Kidney (tissue), 14 donors: ENCODE results near the gene AMMECR1. TPM values are rescaled to one million over a fixed set of nuclear protein-coding genes. Genes with fewer than 3 reads are reported as not detected.

Experiments used
- DNase-seq, 5 donors: peaks; one replicate each; pipeline ENCODE4 v3.0.0-alpha.2; 2013 to 2020
- FAIRE-seq: peaks from 2 replicates; lab custom pipeline; 2012; peaks lifted over from hg19 to GRCh38; lab: Jason Lieb, UNC
- H3K27ac ChIP-seq, 2 donors: one replicate each; pipeline ENCODE4 v1.7.0; 2013; ENCODE audit warnings: low read depth in 2 of 2, low read length in 2 of 2, inconsistent platforms in 1 of 2
- H3K27me3 ChIP-seq: one replicate; pipeline ENCODE4 v1.7.1; 2013; ENCODE audit warnings: low read length, inconsistent platforms; ENCODE audit not compliant: control insufficient read depth, insufficient read depth
- H3K36me3 ChIP-seq, 3 donors: one replicate each; pipeline versions ENCODE4 v1.7.0 to v1.7.1; 2013; ENCODE audit warnings: low read length in 3 of 3, control low read depth in 1 of 3, inconsistent platforms in 1 of 3; ENCODE audit not compliant: insufficient read depth in 3 of 3, control insufficient read depth in 2 of 3
- H3K4me1 ChIP-seq, 3 donors: one replicate each; pipeline versions ENCODE4 v1.7.0 to v1.7.1; 2013; ENCODE audit warnings: low read length in 3 of 3, inconsistent platforms in 1 of 3, low read depth in 1 of 3; ENCODE audit not compliant: control insufficient read depth in 2 of 3, insufficient read depth in 2 of 3
- H3K4me3 ChIP-seq, 3 donors: one replicate each; pipeline versions ENCODE4 v1.7.0 to v1.8.1; 2013; ENCODE audit warnings: low read length in 3 of 3, control low read depth in 1 of 3, inconsistent platforms in 1 of 3
- H3K9ac ChIP-seq, 3 donors: one replicate each; pipeline versions ENCODE4 v1.7.0 to v1.7.1; 2013; ENCODE audit warnings: low read length in 3 of 3, control low read depth in 1 of 3, inconsistent platforms in 1 of 3
- H3K9me3 ChIP-seq, 3 donors: one replicate each; pipeline versions ENCODE4 v1.7.0 to v1.7.1; 2013; ENCODE audit warnings: low read length in 3 of 3, control low read depth in 1 of 3, inconsistent platforms in 1 of 3; ENCODE audit not compliant: control insufficient read depth in 2 of 3, insufficient read depth in 1 of 3
- intact Hi-C: fragments of 100-400 bp; cut with DNase I; formaldehyde crosslinking; loops from one replicate; pipeline ENCODE4 v1.11.1; 2022
- polyA plus RNA-seq: library from polyadenylated mRNA; stranded (reverse); fragments of 350-450 nt; fragmentation: Illumina TruSeq; extraction: RNeasy Lipid Tissue Mini Kit (QIAGEN cat#74804); gene quantifications from one replicate; pipeline ENCODE4 v1.2.3, GENCODE V29; 2014; ENCODE audit warnings: low read depth, low replicate concordance; ENCODE audit not compliant: insufficient read depth
- total RNA-seq: library from RNA; stranded (reverse); fragmentation: NEBNext Ultra II Directional; extraction: Animal tissue kit (Norgen Biotek cat#: 25700); gene quantifications from one replicate; pipeline ENCODE4 v1.2.1, GENCODE V29; 2021
- TF ChIP-seq, protein P1 (sequence below): IDR thresholded peaks from 3 replicates; pipeline ENCODE4 v1.5.1; 2012; ENCODE audit warnings: mild to moderate bottlenecking, moderate library complexity, borderline replicate concordance; ENCODE audit not compliant: insufficient read depth; ENCODE audit errors: extremely low read depth
- donor health status: control.
- donor health status: control.
- donor health status: control.
- donor health status: control.
- donor health status: control.
- donor health status: DM: yes; HTN: yes; CAD: no.
- donor health status: Normal renal cell carcinoma (clear cell type).

Gene AMMECR1
- total and polyA plus RNA-seq, 2 donors from 2014 or later: 4.4 to 11.0 TPM

DNA sequence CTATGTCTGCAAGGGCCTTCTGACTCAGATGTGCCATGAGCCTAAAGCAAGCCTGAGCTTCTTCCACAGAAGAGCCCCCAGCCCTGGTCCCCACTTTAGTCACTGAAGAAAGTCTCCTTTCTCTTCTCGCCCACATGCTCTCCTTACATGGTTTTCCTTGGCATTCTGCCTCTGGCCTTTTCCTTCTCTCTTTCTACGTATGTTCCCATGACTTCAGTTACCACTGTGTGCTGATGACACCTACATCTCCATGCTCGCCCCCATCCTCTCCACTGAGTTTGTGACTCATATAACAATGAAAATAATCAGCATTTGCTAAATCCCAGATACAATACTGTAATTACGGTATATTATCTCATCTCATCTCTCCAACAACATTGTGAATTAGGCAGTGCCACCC, 149.3 kb downstream of the AMMECR1 start:
- intact Hi-C loops: no loop called here
- DNase-seq (no peak), FAIRE-seq (no peak)
- Histone ChIP-seq H3K9me3 (no peaks in the 10 kb centered on the region), H3K9ac (no peak overlapping the region), H3K4me3 (no peak overlapping the region), H3K27me3 (no peaks in the 10 kb centered on the region), H3K27ac (no peak overlapping the region), H3K36me3 (peaks cover 0 to under 1% (median 0%) of the 10 kb centered on the region in 3 donors), H3K4me1 (no peaks in the 10 kb centered on the region)
- TF ChIP-seq, protein P1, sequence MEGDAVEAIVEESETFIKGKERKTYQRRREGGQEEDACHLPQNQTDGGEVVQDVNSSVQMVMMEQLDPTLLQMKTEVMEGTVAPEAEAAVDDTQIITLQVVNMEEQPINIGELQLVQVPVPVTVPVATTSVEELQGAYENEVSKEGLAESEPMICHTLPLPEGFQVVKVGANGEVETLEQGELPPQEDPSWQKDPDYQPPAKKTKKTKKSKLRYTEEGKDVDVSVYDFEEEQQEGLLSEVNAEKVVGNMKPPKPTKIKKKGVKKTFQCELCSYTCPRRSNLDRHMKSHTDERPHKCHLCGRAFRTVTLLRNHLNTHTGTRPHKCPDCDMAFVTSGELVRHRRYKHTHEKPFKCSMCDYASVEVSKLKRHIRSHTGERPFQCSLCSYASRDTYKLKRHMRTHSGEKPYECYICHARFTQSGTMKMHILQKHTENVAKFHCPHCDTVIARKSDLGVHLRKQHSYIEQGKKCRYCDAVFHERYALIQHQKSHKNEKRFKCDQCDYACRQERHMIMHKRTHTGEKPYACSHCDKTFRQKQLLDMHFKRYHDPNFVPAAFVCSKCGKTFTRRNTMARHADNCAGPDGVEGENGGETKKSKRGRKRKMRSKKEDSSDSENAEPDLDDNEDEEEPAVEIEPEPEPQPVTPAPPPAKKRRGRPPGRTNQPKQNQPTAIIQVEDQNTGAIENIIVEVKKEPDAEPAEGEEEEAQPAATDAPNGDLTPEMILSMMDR: no peak

DNA sequence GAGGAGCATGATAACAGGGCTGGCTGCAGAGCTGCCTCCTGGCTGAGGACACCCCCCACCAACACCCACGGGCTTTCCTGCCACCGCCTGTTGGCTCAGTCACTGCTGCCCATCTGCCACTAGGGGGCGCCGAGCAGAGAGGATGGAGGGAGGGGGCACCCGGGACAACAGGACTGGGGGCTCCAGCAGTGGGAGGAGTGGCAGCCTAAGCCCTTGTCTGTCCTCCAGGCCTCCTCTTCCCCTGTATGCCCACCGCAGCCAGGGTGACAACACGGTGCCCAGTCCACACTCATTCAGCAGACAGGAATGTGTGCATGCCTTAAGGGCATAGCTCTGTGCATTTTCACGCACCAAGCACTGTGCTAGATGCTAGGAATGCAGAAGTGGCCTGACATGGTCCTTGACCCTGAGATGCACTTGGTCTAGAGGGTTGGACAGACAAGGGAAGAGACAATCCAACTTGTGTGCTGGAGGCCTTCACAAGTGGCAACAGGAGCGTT, 149.9 kb downstream of the AMMECR1 start:
- no peaks in the 10 kb centered on the region for H3K36me3 ChIP-seq
- no peak overlapping the region for H3K27ac ChIP-seq
- TF ChIP-seq, protein P1: peak; percentile 30
- no peak for FAIRE-seq
- H3K4me1 ChIP-seq: no peaks in the 10 kb centered on the region
- DNase-seq: peak in 1 of 5 donors; percentile 17
- intact Hi-C loops: no loop called here
- no peaks in the 10 kb centered on the region for H3K9me3 ChIP-seq
- H3K9ac ChIP-seq: no peak overlapping the region
- H3K27me3 ChIP-seq: no peaks in the 10 kb centered on the region
- no peak overlapping the region for H3K4me3 ChIP-seq

DNA sequence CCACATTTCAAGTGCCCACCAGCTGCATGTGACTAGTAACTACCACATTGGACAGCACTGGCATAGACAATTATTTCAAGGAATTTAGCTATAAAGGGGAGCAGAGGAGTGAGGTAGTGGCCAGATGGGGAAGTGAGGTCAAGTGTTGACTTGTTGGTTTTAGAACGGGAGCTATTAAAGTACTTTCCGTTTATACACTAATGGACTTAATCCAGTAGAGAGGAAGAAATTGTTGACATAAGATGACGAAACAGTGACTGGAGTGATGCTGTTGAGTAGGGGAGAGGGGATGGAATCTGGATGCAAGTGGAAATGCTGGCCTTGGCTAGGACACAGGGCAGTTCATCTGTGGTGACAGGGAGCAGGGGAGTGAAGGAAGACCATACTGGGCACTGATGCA, 154.4 kb downstream of the AMMECR1 start:
- Histone ChIP-seq H3K9ac (no peak overlapping the region), H3K27ac (no peak overlapping the region), H3K4me1 (no peaks in the 10 kb centered on the region), H3K27me3 (no peaks in the 10 kb centered on the region), H3K4me3 (no peak overlapping the region), H3K36me3 (no peaks in the 10 kb centered on the region), H3K9me3 (no peaks in the 10 kb centered on the region)
- intact Hi-C loops: no loop called here
- DNase-seq (no peak), FAIRE-seq (no peak)
- TF ChIP-seq, protein P1: no peak

DNA sequence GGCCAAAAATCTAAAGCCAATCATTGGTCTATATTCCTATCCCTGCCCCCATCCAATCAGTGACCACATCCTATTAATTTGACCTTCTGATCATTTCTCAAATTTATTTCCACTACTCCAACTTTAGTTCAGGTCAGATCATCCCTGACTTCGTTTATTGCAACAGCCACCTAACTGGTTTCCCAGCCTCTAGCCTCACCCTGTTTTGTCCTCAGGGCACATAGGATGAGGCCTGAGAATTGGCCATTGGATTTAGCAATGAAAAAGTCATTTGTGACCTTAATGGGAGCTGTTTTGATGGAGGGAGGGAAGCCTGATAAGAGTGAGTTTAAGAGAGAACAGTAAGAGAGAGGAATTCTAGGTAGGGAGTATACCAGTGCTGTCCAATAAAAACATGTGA, 155.0 kb downstream of the AMMECR1 start:
- Histone ChIP-seq H3K27ac (no peak overlapping the region), H3K36me3 (no peaks in the 10 kb centered on the region), H3K4me3 (no peak overlapping the region), H3K9me3 (no peaks in the 10 kb centered on the region), H3K27me3 (no peaks in the 10 kb centered on the region), H3K4me1 (no peaks in the 10 kb centered on the region), H3K9ac (no peak overlapping the region)
- DNase-seq (no peak), FAIRE-seq (no peak)
- intact Hi-C loops: no loop called here
- TF ChIP-seq, protein P1: no peak
